Measurements from ENCODE around the gene DLK1. TPM values are rescaled to one million over a fixed set of nuclear protein-coding genes. Genes with fewer than 3 reads are reported as not detected.

DLK1 gene
- total and polyA plus RNA-seq, 2 of the 4 experiments (the other 2 are of a cell fraction): under 0.01 to 0.07 TPM

DNA sequence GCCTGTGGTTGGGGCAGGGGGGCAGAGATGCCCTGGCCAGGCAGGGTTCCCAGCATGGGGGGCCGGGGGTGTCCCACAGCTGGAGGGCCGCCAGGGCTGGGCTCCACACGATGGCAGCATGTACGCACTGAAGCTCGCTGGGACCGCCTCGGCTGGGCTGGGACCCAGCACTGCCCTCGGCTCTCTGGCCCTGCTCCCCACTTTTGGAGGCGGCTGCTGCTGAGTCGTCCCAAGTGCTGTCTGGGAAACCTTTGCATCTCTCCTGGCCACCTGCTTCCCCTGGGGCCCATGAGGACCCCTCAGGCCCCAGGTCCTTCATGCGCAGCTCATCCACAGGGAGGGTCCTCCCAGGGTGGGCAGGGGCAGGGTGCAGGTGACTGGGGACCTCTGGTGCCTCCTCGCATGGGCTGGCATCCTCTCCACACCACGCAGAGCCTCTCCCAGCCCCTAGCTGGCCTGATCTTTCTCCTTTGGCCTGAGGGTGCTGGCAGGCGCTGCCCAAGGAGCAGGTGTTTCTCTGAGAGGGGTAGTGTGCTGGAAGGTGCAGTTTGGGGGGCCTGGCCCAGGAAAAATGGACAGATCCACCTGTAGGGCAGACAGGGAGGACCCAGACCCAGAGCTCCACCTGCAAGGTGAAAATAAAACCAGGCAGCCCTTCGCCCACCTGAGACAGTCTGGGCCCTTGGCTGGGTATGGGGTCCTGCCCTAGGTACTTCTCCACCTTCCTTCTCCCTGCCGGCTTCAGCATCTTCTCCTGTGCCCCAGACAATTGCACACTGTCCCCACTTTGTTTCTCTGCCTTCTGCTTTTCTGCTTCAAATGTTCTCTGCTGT is 46.9 kb downstream of the DLK1 start:
- Histone ChIP-seq H3K27ac (ENCODE audit: insufficient read depth, low read length) (no peak overlapping the region), H4K20me1 (ENCODE audit: insufficient read depth, low read length) (no peaks in the 10 kb centered on the region), H3K14ac (replicated peaks; ENCODE audit: low read depth, low read length) (no peak overlapping the region), H3K4me1 (ENCODE audit: control insufficient read depth, insufficient read depth, low read length) (peaks cover 9% of the 10 kb centered on the region; the same call in 1 of the 2 replicates), H2AK5ac (ENCODE audit: low read depth, low read length) (no peak overlapping the region), H2BK15ac (ENCODE audit: low read depth, low read length) (no peak overlapping the region), H3K4me2 (ENCODE audit: low read depth, low read length) (no peak overlapping the region), H3K4ac (ENCODE audit: low read depth, low read length) (no peak overlapping the region), H3K4me3 (ENCODE audit: insufficient read depth, low read depth, low read length) (no peak overlapping the region), H3K27me3 (ENCODE audit: control insufficient read depth, insufficient read depth, low read length) (peaks cover 37% of the 10 kb centered on the region), H3K79me1 (ENCODE audit: low read depth in 1 of 2, low read length in 2 of 2) (no peaks in the 10 kb centered on the region), H3K23ac (ENCODE audit: low read depth, low read length) (no peak overlapping the region), H4K5ac (ENCODE audit: low read depth, low read length) (no peak overlapping the region), H3K56ac (ENCODE audit: extremely low read depth, insufficient read depth, low read length) (no peak overlapping the region), H4K8ac (ENCODE audit: low read depth in 2 of 2, low read length in 2 of 2) (no peak overlapping the region), H3K18ac (ENCODE audit: low read depth, low read length) (no peak overlapping the region), H2AK9ac (replicated peaks; ENCODE audit: low read depth, low read length, poor library complexity) (no peak overlapping the region), H2BK20ac (ENCODE audit: low read depth, low read length) (no peak overlapping the region), H3K9me1 (ENCODE audit: insufficient read depth, low read length) (no peaks in the 10 kb centered on the region), H2BK120ac (ENCODE audit: low read depth, low read length) (no peak overlapping the region), H3K9ac (ENCODE audit: low read depth, low read length) (no peak overlapping the region), H4K91ac (ENCODE audit: insufficient read depth, low read depth, low read length) (no peak overlapping the region), H3K9me3 (ENCODE audit: control insufficient read depth, insufficient read depth, low read length) (peaks cover 10% of the 10 kb centered on the region), H2AFZ (replicated peaks; ENCODE audit: low read length, poor library complexity) (no peak overlapping the region), H3K36me3 (ENCODE audit: control insufficient read depth, insufficient read depth, low read length) (no peaks in the 10 kb centered on the region), H2BK5ac (ENCODE audit: low read depth, low read length, poor library complexity, severe bottlenecking) (no peak overlapping the region)
- intact Hi-C loops (cut with micrococcal nuclease): no loop called here
- TF ChIP-seq RAD21 (IDR thresholded peaks at IDR 0.05; ENCODE audit: low read length) (no peak), MAZ (IDR thresholded peaks at IDR 0.05; ENCODE audit: borderline replicate concordance, low read depth, low read length) (no peak), MAFK (IDR thresholded peaks at IDR 0.05; ENCODE audit: low read depth, low read length) (no peak), POLR2A (IDR thresholded peaks at IDR 0.05; ENCODE audit: low read depth, low read length) (no peak), SMC3 (IDR thresholded peaks at IDR 0.05; ENCODE audit: low read depth, low read length) (no peak), CHD1 (IDR thresholded peaks at IDR 0.05; ENCODE audit: low read depth, low read length) (no peak), NFE2L2 (IDR thresholded peaks at IDR 0.05; ENCODE audit: low read depth, low read length) (no peak), CEBPB (IDR thresholded peaks at IDR 0.05; ENCODE audit: low read depth, low read length) (no peak), RCOR1 (IDR thresholded peaks at IDR 0.05; ENCODE audit: insufficient replicate concordance, low read length) (no peak), RFX5 (IDR thresholded peaks at IDR 0.05; ENCODE audit: low read depth, low read length) (no peak)
- TF ChIP-seq, protein P1, sequence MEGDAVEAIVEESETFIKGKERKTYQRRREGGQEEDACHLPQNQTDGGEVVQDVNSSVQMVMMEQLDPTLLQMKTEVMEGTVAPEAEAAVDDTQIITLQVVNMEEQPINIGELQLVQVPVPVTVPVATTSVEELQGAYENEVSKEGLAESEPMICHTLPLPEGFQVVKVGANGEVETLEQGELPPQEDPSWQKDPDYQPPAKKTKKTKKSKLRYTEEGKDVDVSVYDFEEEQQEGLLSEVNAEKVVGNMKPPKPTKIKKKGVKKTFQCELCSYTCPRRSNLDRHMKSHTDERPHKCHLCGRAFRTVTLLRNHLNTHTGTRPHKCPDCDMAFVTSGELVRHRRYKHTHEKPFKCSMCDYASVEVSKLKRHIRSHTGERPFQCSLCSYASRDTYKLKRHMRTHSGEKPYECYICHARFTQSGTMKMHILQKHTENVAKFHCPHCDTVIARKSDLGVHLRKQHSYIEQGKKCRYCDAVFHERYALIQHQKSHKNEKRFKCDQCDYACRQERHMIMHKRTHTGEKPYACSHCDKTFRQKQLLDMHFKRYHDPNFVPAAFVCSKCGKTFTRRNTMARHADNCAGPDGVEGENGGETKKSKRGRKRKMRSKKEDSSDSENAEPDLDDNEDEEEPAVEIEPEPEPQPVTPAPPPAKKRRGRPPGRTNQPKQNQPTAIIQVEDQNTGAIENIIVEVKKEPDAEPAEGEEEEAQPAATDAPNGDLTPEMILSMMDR (conservative IDR thresholded peaks at IDR 0.05; ENCODE audit: low read depth, low read length): no peak
- TF ChIP-seq, protein P2, sequence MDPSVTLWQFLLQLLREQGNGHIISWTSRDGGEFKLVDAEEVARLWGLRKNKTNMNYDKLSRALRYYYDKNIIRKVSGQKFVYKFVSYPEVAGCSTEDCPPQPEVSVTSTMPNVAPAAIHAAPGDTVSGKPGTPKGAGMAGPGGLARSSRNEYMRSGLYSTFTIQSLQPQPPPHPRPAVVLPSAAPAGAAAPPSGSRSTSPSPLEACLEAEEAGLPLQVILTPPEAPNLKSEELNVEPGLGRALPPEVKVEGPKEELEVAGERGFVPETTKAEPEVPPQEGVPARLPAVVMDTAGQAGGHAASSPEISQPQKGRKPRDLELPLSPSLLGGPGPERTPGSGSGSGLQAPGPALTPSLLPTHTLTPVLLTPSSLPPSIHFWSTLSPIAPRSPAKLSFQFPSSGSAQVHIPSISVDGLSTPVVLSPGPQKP (IDR thresholded peaks at IDR 0.05; ENCODE audit: borderline replicate concordance, low read depth, low read length): no peak
- TF ChIP-seq, protein P3, sequence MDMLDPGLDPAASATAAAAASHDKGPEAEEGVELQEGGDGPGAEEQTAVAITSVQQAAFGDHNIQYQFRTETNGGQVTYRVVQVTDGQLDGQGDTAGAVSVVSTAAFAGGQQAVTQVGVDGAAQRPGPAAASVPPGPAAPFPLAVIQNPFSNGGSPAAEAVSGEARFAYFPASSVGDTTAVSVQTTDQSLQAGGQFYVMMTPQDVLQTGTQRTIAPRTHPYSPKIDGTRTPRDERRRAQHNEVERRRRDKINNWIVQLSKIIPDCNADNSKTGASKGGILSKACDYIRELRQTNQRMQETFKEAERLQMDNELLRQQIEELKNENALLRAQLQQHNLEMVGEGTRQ (IDR thresholded peaks at IDR 0.05; ENCODE audit: low read depth, low read length): no peak
- ChIA-PET CTCF (no interaction called here), POLR2A (ENCODE audit: unreplicated experiment) (no interaction called here)
- no TSS peak for BruUV-seq (replicated peaks)
- WGBS, 2 experiments (ENCODE audit: extremely low coverage in 2 of 2, insufficient read length in 1 of 2): 50% methylated on average over 2 of the region's 16 CpGs; no CpG with 5 or more reads in 1 of the 2 experiments
- dilution Hi-C loops (cut with HindIII; ENCODE audit: low sequenced_read_pairs, unreplicated experiment): no loop called here
- DNase-seq: no peak
- in situ Hi-C loops (cut with MboI; ENCODE audit: low sequenced_read_pairs): no loop called here
- ATAC-seq (ENCODE audit: low read depth): no peak
